GM12878 (cell line): Measurements from ENCODE around the gene SP110. TPM values are rescaled to one million over a fixed set of nuclear protein-coding genes. Genes with fewer than 3 reads are reported as not detected.

Source experiments
- ATAC-seq: fragments of 200-7000 bp; cut with Tn5 transposase; 3 replicates; pipeline ENCODE4 v1.9.1; 2020; ENCODE audit warnings: mild to moderate bottlenecking, moderate library complexity
- BruUV-seq: library from RNA; stranded (reverse); fragments of 400-500 nt; replicated peaks from 2 replicates; lab custom pipeline; 2021; lab: Mats Ljungman, UMichigan
- CTCF ChIA-PET: fragments of 300-600 bp; sonication (Branson Sonifier 250); formaldehyde crosslinking; extraction: SDS; loops from one replicate; lab custom pipeline; 2021; ENCODE audit warnings: inconsistent platforms; lab: Yijun Ruan, JAX
- POLR2A ChIA-PET: fragments of 350-600 bp; formaldehyde crosslinking; extraction: SDS; loops from one replicate; lab custom pipeline; 2021; ENCODE audit warnings: inconsistent platforms; lab: Charles Lee
- RAD21 ChIA-PET: fragments of 300-600 bp; sonication (Branson Sonifier 250); formaldehyde crosslinking; loops from one replicate; lab custom pipeline; 2023; ENCODE audit warnings: antibody characterized with exemption; ENCODE audit not compliant: unreplicated experiment; lab: Charles Lee
- SMC1A ChIA-PET: fragments of 300-600 bp; sonication (Branson Sonifier 250); formaldehyde crosslinking; loops from one replicate; lab custom pipeline; 2023; ENCODE audit not compliant: unreplicated experiment, uncharacterized antibody; lab: Charles Lee
- DNase-seq: peaks from one replicate; pipeline ENCODE4 v3.0.0-alpha.2; 2011; ENCODE audit warnings: low read depth, low spot score
- FAIRE-seq: peaks from 3 replicates; lab custom pipeline; 2011; peaks lifted over from hg19 to GRCh38; lab: Jason Lieb, UNC
- H2AFZ ChIP-seq: 2 replicates; pipeline ENCODE4 v1.6.0; 2011; ENCODE audit warnings: low read depth, low read length, control low read depth; ENCODE audit not compliant: control insufficient read depth
- H3K27ac ChIP-seq: 2 replicates; pipeline ENCODE4 v1.5.1; 2011; ENCODE audit warnings: control low read depth; ENCODE audit not compliant: control insufficient read depth, insufficient read depth
- H3K27me3 ChIP-seq, 2 experiments: replicated peaks in 1 of 2; 2 replicates each; pipeline versions ENCODE4 v1.6.0 to v1.6.1; 2011; ENCODE audit warnings: low read length in 1 of 2; ENCODE audit not compliant: control insufficient read depth in 2 of 2, insufficient read depth in 2 of 2
- H3K36me3 ChIP-seq, 2 experiments: 2 replicates each; pipeline ENCODE4 v1.5.1; 2011; ENCODE audit warnings: low read length in 1 of 2; ENCODE audit not compliant: control insufficient read depth in 2 of 2, insufficient read depth in 2 of 2
- H3K4me1 ChIP-seq: 2 replicates; pipeline ENCODE4 v1.6.1; 2011; ENCODE audit warnings: mild to moderate bottlenecking, low read length, moderate library complexity, mixed read lengths; ENCODE audit not compliant: control insufficient read depth, insufficient read depth
- H3K4me2 ChIP-seq: 2 replicates; pipeline ENCODE4 v1.6.0; 2011; ENCODE audit warnings: control low read depth; ENCODE audit not compliant: control insufficient read depth, insufficient read depth
- H3K4me3 ChIP-seq: fragments of 200-600 bp; sonication (generic); 2 replicates; pipeline ENCODE4 v1.5.1; 2016
- H3K79me2 ChIP-seq: 2 replicates; pipeline ENCODE4 v1.6.0; 2011; ENCODE audit warnings: low read length; ENCODE audit not compliant: control insufficient read depth, insufficient read depth
- H3K9ac ChIP-seq: 2 replicates; pipeline ENCODE4 v1.8.0; 2011; ENCODE audit warnings: low read length, control low read depth, mixed read lengths; ENCODE audit not compliant: control insufficient read depth, insufficient read depth
- H3K9me3 ChIP-seq: replicated peaks from 3 replicates; pipeline ENCODE4 v1.5.1; 2011; ENCODE audit warnings: mild to moderate bottlenecking, low read length; ENCODE audit not compliant: control insufficient read depth, insufficient read depth
- H4K20me1 ChIP-seq: 2 replicates; pipeline ENCODE4 v1.6.0; 2011; ENCODE audit not compliant: control insufficient read depth, insufficient read depth
- CTCF ChIP-seq, 3 experiments: IDR thresholded peaks in 2 of 3; conservative IDR thresholded peaks in 1 of 3; 2 replicates each; pipeline ENCODE4 v1.5.1; 2011; ENCODE audit warnings: low read depth in 3 of 3, low read length in 3 of 3, mild to moderate bottlenecking in 3 of 3, control low read depth in 2 of 3, moderate library complexity in 2 of 3, inconsistent platforms in 1 of 3, mixed read lengths in 1 of 3; ENCODE audit not compliant: control insufficient read depth in 2 of 3, insufficient read depth in 1 of 3; ENCODE audit errors: extremely low read depth in 1 of 3
- EZH2 ChIP-seq: IDR thresholded peaks from 2 replicates; pipeline ENCODE4 v1.6.1; 2012; ENCODE audit warnings: low read depth, mild to moderate bottlenecking, control low read depth, inconsistent platforms, low read length, borderline replicate concordance; ENCODE audit not compliant: control insufficient read depth
- FOXM1 ChIP-seq: IDR thresholded peaks from 2 replicates; pipeline ENCODE4 v1.6.1; 2012; ENCODE audit warnings: low read depth, mild to moderate bottlenecking, inconsistent platforms, low read length, moderate library complexity
- RAD21 ChIP-seq: IDR thresholded peaks from 2 replicates; pipeline ENCODE4 v1.6.1; 2011; ENCODE audit warnings: mild to moderate bottlenecking, low read depth, low read length, moderate library complexity; ENCODE audit not compliant: insufficient read depth
- SMC3 ChIP-seq: IDR thresholded peaks from 2 replicates; pipeline ENCODE4 v1.6.1; 2011; ENCODE audit warnings: low read length, improper control_type of control experiment, borderline replicate concordance
- YY1 ChIP-seq: IDR thresholded peaks from 2 replicates; pipeline ENCODE4 v1.6.1; 2011; ENCODE audit warnings: low read depth, mild to moderate bottlenecking, low read length
- ZNF384 ChIP-seq: IDR thresholded peaks from 2 replicates; pipeline ENCODE4 v1.6.1; 2012; ENCODE audit warnings: low read depth, mild to moderate bottlenecking, low read length, improper control_type of control experiment, borderline replicate concordance
- ZNF687 ChIP-seq: fragments of 450-650 bp; IDR thresholded peaks from 2 replicates; pipeline ENCODE4 v1.6.1; 2017; ENCODE audit warnings: mild to moderate bottlenecking, moderate library complexity
- WGBS: methylation state at CpG from one replicate; pipeline ENCODE4 v1.1.6; 2016; ENCODE audit warnings: low lambda C conversion rate; ENCODE audit not compliant: insufficient replicate concordance, insufficient coverage; ENCODE audit errors: missing lambda C conversion rate; 5-methylcytosine and 5-hydroxymethylcytosine counted together
- in situ Hi-C: fragments of 300-500 bp; cut with MboI; formaldehyde crosslinking; loops from 9 replicates; pipeline ENCODE4 v1.14.3; 2018; ENCODE audit warnings: mixed read lengths
- intact Hi-C: fragments of 100-400 bp; cut with micrococcal nuclease; formaldehyde crosslinking; loops from one replicate; pipeline ENCODE4 v1.14.2; 2022; ENCODE audit not compliant: unreplicated experiment
- polyA plus RNA-seq, 11 experiments: library from polyadenylated mRNA; depleted of rRNA in 4 of 11; unstranded in 6 of 11; stranded (reverse) in 5 of 11; fragments of >200 nt; fragmentation: Nextera tagmentation in 4 of 11; fragmentation: Illumina TruSeq in 1 of 11; extraction: Ambion mirVana in 4 of 11; extraction: Trizol in 1 of 11; gene quantifications; 1 replicate in 1 of 11; 2 replicates in 10 of 11; pipeline versions ENCODE4 v1.2.1 to v1.2.3, GENCODE V29; 2011 to 2016; ENCODE audit warnings: inconsistent platforms in 2 of 11, missing spikeins in 2 of 11, low read depth in 1 of 11
- total RNA-seq, 4 experiments: library from RNA; depleted of rRNA in 3 of 4; stranded (reverse); fragments of >200 nt in 3 of 4; fragmentation: Illumina TruSeq in 1 of 4; extraction: Trizol in 1 of 4; gene quantifications; 2 replicates each; pipeline versions ENCODE4 v1.2.1 to v1.2.3, GENCODE V29; 2013 to 2021

The SP110 gene
- total and polyA plus RNA-seq, 10 of the 15 experiments (the other 5 are each of a cell fraction or from before 2014, with no cell fraction given): 81.2 to 149 (median 100) TPM

- Histone ChIP-seq H3K36me3 (no peaks in the 10 kb centered on the region), H3K79me2 (no peaks in the 10 kb centered on the region), H3K4me1 (no peaks in the 10 kb centered on the region), H4K20me1 (no peaks in the 10 kb centered on the region), H3K4me2 (no peak overlapping the region), H3K4me3 (no peak overlapping the region), H3K9me3 (no peaks in the 10 kb centered on the region), H3K9ac (no peak overlapping the region), H3K27me3 (no peaks in the 10 kb centered on the region), H2AFZ (peak overlapping the region; percentile 49; the same call in 1 of the 2 replicates)
- in situ Hi-C loops: loop anchor here (5.0 to 25.0 kb wide), 2 partner anchors 153 to 373 kb away; no protein-coding TSS in a partner anchor
- ChIA-PET CTCF (interaction anchor here (0.5 to 6.2 kb wide), 34 partner anchors 8 to 638 kb away, joined by 3 to 65 read pairs (median 4); partner anchors contain the start of gene SLC16A14), SMC1A (interaction anchor here (0.6 to 4.4 kb wide), 20 partner anchors 8 to 638 kb away, joined by 3 to 32 read pairs (median 3); partner anchors contain the start of gene SLC16A14), RAD21 (interaction anchor here (0.6 to 2.8 kb wide), 14 partner anchors 9 to 638 kb away, joined by 3 to 18 read pairs (median 4); partner anchors contain the start of gene SLC16A14), POLR2A (interaction anchor here (0.6 kb wide), 1 partner anchor 77 kb away, joined by 3 read pairs; no protein-coding TSS in a partner anchor)
- 27% methylated on average over 11 of the region's 11 CpGs for whole genome bisulfite sequencing
- ATAC-seq: peak; percentile 81
- no TSS peak for BruUV-seq
- no peak for FAIRE-seq
- intact Hi-C loops: loop anchor here (1.0 to 2.0 kb wide), 5 partner anchors 93 to 451 kb away; no protein-coding TSS in a partner anchor
- peak; percentile 9 for DNase-seq
- peak; percentile 72 for TF ChIP-seq SMC3
- peak; percentile 86 for TF ChIP-seq RAD21
- TF ChIP-seq YY1: 0 out of 2 replicates have a peak, but pooled peaks have one; percentile 36
- no peak for TF ChIP-seq ZNF687
- peak; percentile 63 to 70 (median 65) for TF ChIP-seq CTCF (IDR thresholded peaks at IDR 0.05 in 2 of 3, conservative IDR thresholded peaks at IDR 0.05 in 1 of 3; ENCODE audit: control insufficient read depth in 2 of 3, extremely low read depth in 1 of 3, insufficient read depth in 1 of 3, low read depth in 3 of 3, low read length in 3 of 3)
- 0 out of 2 replicates have a peak, but pooled peaks have one; percentile 21 for TF ChIP-seq FOXM1
- TF ChIP-seq ZNF384: peak; percentile 93
- TF ChIP-seq EZH2: no peak
- TF ChIP-seq, all 136 proteins: peak for 6
- H3K27ac ChIP-seq: no peak overlapping the region
Measured at GRCh38 chr2:230160112-230160660, 59.6 kb downstream of the SP110 start.
